GM18951 (cell line): ENCODE results near the gene SLC39A11.

Source experiments
- POLR2A ChIP-seq: IDR thresholded peaks from 4 replicates; pipeline ENCODE4 v1.6.1; 2011; ENCODE audit warnings: mild to moderate bottlenecking; ENCODE audit not compliant: insufficient read length, insufficient read depth; ENCODE audit errors: extremely low read depth
- in situ Hi-C: fragments of 300-500 bp; cut with MboI; formaldehyde crosslinking; loops from one replicate; pipeline ENCODE4 v1.12.0; 2022; ENCODE audit warnings: low sequenced_read_pairs, mixed read lengths, inconsistent platforms; ENCODE audit not compliant: unreplicated experiment

SLC39A11 gene

DNA sequence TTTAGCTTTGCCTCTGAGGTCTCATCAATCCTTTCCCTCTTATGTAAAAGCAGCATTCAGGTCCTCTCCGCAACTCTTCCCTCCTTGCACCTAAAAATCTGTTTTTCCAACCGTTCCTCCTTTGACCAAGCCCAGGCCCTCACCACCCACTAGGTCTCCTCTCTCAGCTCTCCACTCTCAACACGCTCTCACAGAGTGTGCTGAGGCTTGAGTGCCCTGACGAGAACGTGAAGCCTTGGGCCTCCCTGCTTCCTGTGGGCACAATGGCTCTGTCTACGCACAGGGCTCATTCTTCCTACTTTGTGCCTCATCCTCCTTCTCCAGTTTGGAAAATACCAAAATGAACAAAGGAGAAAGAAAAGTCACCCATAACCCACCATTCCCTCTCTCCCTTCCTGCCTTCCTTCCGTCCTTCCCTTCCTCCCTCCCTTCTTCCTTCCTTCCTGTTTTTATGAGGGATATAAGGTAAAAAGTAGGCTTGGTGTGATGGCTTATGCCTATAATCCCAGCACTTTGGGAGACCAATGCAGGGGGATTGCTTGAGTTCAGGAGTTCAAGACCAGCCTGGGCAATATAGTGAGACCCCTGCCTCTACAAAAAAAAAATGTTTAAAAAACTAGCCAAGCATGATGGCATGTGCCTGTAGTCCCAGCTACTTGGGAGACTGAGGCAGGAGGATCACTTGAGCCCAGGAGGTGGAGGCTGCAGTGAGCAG is 31.3 kb upstream of the SLC39A11 start:
- in situ Hi-C loops: no loop called here
- no peak for TF ChIP-seq POLR2A

DNA sequence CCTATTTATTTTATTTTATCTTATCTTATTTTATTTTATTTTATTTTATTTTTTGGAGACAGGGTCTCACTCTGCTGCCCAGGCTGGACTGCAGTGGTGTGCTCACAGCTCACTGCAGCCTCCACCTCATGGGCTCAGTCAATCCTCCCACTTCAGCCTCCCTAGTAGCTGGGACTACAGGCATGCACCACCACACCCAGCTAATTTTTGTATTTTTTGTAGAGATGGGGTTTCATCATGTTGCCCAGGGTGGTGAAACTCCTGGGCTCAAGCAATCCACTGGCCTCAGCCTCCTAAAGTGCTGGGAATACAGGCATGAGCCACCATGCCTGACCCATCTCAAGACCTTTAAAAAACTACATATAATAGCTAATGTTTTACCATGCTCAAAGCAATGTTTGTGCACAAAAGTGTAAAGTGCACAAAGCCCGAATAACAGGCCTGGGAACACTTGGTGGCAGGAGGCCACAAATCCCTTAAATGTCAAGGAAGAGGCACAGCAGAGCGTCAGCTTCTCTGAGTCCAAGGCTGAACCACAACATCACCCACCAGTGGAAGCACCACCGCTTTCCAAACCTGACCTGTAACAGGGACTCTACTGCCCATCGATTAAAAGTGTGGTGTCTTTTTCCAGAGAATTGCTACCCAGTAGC is 30.6 kb upstream of the SLC39A11 start:
- no peak for TF ChIP-seq POLR2A
- in situ Hi-C loops: no loop called here

DNA sequence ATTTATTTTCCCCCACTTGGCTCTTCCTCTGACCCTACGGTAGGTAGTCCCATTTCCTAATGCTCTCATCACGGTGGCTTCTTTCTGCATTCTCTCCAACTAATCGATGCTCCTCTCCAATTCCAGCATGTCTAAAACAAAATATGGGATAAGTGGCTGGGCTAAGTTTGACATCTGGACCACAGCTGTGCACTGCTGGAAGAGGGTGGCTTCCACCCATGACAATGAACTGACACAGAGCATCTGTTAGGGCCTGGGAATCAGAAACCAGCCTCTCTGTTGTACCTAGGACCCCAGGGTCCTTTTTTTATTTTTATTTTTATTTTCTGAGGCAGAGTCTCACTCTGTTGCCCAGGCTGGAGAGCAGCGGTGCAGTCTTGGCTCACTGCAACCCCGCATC is 29.0 kb upstream of the SLC39A11 start:
- in situ Hi-C loops: no loop called here
- TF ChIP-seq POLR2A: no peak

- in situ Hi-C loops: no loop called here
- no peak for TF ChIP-seq POLR2A
Observed at GRCh38 chr17:73119631-73120030, 27.1 kb upstream of the SLC39A11 start.

- TF ChIP-seq POLR2A: no peak
- in situ Hi-C loops: no loop called here
Observed at GRCh38 chr17:73118951-73119391, 26.5 kb upstream of the SLC39A11 start.

DNA sequence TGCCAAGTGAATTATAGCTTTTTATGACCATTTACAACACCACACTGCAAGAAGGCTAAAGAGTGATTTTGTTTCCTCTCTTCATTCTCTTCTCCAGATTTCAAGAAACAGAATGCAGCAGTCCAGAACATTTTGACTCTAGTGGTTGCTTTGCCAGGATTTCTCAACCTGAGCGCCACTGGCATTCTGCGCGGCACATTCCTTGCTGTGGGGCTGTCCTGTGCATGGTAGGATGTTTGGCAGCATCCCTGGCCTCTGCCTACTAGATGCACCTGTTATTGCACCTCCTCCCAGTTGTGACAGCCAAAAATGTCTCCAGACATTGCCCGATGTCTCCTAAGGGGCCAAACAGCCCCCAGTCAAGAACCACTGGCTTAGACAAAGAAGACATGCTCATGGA is 25.7 kb upstream of the SLC39A11 start:
- in situ Hi-C loops: no loop called here

GRCh38 chr17:73112246-73112645 is 19.8 kb upstream of the SLC39A11 start:
- in situ Hi-C loops: no loop called here
- TF ChIP-seq POLR2A: no peak

More for the DNA sequence above, 25.7 kb upstream of the SLC39A11 start:
- no peak for TF ChIP-seq POLR2A

DNA sequence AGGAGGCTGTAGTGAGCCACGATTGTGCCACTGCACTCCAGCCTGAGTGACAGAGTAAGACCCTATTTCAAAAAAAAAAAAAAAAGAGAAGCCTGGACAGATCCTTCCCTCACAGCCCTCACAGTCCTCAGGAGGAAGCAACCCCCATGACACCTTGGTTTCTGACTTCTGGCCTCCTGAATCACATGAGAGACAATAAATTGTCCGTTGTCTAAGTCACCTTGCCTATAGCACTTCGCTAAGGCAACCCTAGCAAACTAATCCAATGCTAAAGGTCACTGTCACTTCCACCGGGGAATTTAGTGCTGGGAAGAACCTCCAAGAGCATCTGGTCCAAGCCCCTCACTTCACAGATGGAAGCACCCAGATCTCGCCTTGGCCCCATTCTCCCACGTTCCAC is 18.9 kb upstream of the SLC39A11 start:
- no peak for TF ChIP-seq POLR2A
- in situ Hi-C loops: no loop called here

GRCh38 chr17:73107191-73107590 is 14.7 kb upstream of the SLC39A11 start:
- in situ Hi-C loops: no loop called here
- TF ChIP-seq POLR2A: no peak

GRCh38 chr17:73105431-73105830 is 12.9 kb upstream of the SLC39A11 start:
- no peak for TF ChIP-seq POLR2A
- in situ Hi-C loops: no loop called here

DNA sequence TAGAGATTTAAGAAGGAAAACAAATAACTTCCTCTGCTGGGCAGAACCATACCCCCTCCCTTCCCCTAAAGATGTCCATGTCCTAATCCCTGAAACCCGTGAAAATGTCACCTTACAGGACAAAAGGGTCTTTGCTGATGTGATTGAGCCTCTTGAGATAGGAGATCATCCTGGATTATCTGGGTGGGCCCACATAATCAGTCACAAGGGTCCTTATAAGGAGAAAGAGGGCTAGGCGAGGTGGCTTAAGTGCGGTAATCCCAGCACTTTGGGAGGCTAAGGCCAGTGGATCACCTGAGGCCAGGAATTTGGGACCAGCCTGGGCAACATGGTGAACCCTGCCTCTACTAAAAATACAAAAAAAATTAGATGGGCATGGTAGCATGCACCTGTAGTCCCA is 12.0 kb upstream of the SLC39A11 start:
- no peak for TF ChIP-seq POLR2A
- in situ Hi-C loops: no loop called here

- in situ Hi-C loops: no loop called here
- no peak for TF ChIP-seq POLR2A
Observed at GRCh38 chr17:73103641-73104335, 11.3 kb upstream of the SLC39A11 start.

DNA sequence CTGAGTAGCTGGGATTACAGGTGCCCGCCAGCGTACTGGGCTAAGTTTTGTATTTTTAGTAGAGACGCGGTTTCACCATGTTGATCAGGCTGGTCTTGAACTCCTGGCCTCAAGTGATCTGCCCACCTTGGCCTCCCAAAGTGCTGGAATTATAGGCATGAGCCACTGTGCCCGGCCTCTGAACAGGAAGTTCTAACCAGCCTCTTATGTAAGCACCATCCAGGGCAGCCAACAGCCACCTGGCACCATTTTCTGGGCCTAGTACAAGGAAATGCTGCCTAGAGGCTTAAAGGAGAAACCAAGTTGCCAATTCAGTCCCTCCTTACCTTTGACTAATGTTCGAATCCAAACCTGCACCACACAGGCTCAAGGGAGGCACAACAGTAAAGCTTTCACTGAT is 8.5 kb upstream of the SLC39A11 start:
- TF ChIP-seq POLR2A: no peak
- in situ Hi-C loops: no loop called here

- in situ Hi-C loops: no loop called here
- TF ChIP-seq POLR2A: no peak
Observed at GRCh38 chr17:73100363-73100762, 7.9 kb upstream of the SLC39A11 start.
